ENCODE results near the gene PLK2.

PLK2 gene

DNA sequence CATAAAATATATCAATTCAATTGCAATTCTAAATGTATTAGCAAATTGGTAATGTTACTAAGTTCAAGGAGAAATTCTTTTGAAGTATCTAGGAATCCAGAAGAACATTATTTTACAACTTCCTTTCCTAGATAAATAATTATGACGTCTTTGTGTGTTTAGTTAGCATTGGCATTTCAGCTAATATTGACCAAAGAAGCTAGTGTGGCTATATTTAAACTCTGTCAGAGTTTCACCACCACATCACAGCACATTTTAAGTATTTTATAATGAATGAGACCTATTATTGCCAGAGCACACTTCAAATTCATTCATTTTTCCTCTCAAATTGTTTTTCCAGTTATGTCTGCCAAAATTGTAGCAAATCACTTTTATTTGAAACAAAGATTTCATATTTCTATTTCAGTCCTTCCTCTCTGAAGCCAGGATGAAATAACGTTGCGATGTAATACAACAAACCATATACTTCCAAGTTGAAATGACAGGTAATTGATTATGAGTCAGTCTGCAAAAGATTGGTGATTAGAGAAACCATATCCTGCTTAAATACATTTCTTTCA, 18.9 kb downstream of the PLK2 start:
- TF ChIP-seq, protein P1, sequence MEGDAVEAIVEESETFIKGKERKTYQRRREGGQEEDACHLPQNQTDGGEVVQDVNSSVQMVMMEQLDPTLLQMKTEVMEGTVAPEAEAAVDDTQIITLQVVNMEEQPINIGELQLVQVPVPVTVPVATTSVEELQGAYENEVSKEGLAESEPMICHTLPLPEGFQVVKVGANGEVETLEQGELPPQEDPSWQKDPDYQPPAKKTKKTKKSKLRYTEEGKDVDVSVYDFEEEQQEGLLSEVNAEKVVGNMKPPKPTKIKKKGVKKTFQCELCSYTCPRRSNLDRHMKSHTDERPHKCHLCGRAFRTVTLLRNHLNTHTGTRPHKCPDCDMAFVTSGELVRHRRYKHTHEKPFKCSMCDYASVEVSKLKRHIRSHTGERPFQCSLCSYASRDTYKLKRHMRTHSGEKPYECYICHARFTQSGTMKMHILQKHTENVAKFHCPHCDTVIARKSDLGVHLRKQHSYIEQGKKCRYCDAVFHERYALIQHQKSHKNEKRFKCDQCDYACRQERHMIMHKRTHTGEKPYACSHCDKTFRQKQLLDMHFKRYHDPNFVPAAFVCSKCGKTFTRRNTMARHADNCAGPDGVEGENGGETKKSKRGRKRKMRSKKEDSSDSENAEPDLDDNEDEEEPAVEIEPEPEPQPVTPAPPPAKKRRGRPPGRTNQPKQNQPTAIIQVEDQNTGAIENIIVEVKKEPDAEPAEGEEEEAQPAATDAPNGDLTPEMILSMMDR (IDR thresholded peaks at IDR 0.05; ENCODE audit: borderline replicate concordance, insufficient read depth, low read depth, low read length), result no peak
- no peak overlapping the region for H3K4me3 ChIP-seq (ENCODE audit: low read depth, low read length)

DNA sequence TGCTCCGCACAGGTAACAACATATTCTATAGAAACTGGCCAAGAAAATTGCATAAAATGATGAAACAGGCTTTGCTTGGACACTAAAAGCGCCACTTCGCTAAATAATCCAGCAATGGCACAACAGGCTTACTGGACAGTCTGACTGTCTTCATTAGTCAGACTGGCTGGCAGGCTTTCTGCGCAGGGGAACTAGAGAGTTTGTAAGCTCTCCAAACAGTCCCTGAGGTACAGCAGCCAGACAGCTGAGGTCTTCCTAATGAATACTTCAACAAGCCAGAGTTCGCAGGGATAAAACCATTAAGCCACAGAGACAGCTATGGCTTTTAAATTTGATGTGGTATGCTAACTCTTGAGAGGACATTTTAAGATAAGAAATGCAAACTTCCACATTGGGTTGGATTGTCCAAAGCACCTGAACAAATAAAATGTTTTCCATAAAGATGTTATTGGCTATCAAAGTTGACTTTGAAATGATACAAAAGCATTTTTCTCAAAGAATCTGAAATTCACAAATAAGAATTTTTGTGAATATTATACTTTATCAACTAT, 20.7 kb downstream of the PLK2 start:
- TF ChIP-seq, protein P1 (IDR thresholded peaks at IDR 0.05; ENCODE audit: borderline replicate concordance, insufficient read depth, low read depth, low read length), result no peak
- H3K4me3 ChIP-seq (ENCODE audit: low read depth, low read length), result no peak overlapping the region

DNA sequence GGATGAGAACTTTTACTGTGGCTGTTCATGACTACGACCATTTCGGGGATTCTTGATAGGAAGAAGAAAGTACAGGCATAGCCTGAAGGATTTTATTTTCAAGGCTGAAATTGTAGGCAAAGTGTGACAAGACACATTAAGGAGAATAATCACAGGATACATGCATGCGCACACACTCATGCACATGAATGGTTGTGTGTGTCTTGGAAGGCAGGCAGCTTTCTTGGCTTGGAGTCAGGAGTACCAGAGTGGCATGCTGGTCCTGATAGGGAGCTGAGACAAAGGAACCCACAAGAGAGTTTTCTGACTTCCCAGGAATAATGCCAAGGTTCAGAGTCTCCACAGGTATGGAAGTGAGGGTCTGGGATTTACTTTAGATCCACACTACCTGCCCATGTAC, 22.2 kb downstream of the PLK2 start:
- H3K4me3 ChIP-seq (ENCODE audit: low read depth, low read length), result no peak overlapping the region
- TF ChIP-seq, protein P1 (IDR thresholded peaks at IDR 0.05; ENCODE audit: borderline replicate concordance, insufficient read depth, low read depth, low read length), result no peak

DNA sequence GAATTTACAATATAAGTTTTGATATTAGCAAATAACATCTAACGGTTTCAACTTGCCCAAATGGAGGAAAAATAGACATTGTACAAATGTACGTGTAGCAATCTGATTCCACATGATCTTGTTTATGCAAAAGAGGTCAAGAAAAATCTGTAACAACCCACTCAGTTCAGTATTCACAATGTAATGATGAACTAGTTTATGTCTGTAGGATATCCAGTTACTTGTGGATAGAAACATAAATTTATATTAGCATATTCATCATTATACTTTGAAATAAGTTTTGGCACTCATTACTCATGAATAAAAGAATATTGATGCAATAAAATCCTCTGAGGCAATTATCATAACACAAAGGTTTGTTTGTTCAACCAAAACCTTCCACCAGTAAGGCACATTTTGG, 28.1 kb downstream of the PLK2 start:
- no peak overlapping the region for H3K4me3 ChIP-seq (ENCODE audit: low read depth, low read length)
- TF ChIP-seq, protein P1 (IDR thresholded peaks at IDR 0.05; ENCODE audit: borderline replicate concordance, insufficient read depth, low read depth, low read length), result no peak

DNA sequence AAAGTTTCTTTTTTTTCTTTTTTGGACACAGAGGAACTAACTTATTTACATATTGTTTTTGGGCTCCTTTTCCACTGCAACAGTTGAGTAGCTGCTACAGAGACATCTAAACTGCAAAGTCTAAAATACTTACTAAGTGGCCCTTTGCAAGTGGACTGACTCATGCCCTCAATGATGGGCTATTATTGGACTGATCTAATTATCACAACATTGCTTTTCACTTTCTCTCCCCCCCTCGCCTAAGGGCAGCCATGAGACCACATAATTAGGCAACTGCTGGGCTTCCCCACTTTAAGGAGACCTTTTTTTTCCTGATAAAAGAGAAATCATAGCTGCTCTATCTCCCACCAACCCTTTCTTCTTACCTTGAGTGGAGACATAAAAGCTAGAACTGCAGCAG, 47.0 kb downstream of the PLK2 start:
- TF ChIP-seq, protein P1 (IDR thresholded peaks at IDR 0.05; ENCODE audit: borderline replicate concordance, insufficient read depth, low read depth, low read length), result no peak
- no peak overlapping the region for H3K4me3 ChIP-seq (ENCODE audit: low read depth, low read length)

DNA sequence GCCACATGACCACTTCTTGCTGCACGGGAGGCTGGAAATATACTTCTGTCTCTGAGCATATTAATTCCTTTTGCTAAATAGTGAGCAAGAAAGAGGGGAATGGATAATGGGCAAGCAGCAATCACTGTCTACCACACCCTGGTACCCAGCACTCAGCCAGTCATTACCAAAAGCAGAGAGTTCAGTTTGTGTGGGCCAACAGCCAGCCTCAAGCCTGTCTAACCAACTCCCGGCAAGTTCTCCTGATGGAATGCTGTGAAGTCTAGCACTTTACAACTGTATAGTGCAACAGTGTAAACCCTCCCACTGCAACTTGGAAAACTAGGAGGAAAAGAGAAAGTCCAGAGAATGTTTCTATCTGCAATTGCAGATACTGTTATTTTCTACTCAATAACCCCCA, 47.8 kb downstream of the PLK2 start:
- TF ChIP-seq, protein P1 (IDR thresholded peaks at IDR 0.05; ENCODE audit: borderline replicate concordance, insufficient read depth, low read depth, low read length), result no peak
- H3K4me3 ChIP-seq (ENCODE audit: low read depth, low read length), result no peak overlapping the region

DNA sequence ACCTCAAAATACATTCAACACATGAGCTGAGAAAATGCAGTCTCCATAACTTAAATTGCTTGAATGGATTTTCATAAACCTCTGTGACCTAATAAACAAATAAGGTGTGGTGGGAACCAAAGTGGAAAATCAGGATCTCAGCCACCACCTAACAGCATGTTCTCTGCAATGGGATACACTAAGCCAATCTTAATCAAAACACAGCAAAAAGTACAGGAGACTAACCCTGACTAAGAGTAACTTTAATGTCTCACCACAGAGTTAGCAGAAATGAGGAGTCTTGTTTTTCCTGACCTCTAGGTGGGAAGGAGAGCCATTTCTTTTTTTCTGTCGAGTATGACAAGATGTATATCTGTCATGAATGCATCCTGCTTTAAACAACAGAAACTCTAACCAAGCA, 48.5 kb downstream of the PLK2 start:
- H3K4me3 ChIP-seq (ENCODE audit: low read depth, low read length), result no peak overlapping the region
- TF ChIP-seq, protein P1 (IDR thresholded peaks at IDR 0.05; ENCODE audit: borderline replicate concordance, insufficient read depth, low read depth, low read length), result no peak
